IMR-90 (cell line): Measurements from ENCODE around the gene EML6. TPM values are rescaled to one million over a fixed set of nuclear protein-coding genes. Genes with fewer than 3 reads are reported as not detected.

ENCODE experiments used
- ATAC-seq: fragments of 200-7000 bp; cut with Tn5 transposase; 2 replicates; pipeline ENCODE4 v1.9.1; 2020; ENCODE audit warnings: low read depth, mild to moderate bottlenecking, moderate library complexity
- BruUV-seq: library from RNA; stranded (reverse); fragments of 400-500 nt; replicated peaks from 2 replicates; lab custom pipeline; 2021; lab: Mats Ljungman, UMichigan
- CTCF ChIA-PET: fragments of 300-600 bp; formaldehyde crosslinking; extraction: SDS; loops from one replicate; lab custom pipeline; 2021; ENCODE audit warnings: antibody characterized with exemption; lab: Yijun Ruan, JAX
- POLR2A ChIA-PET: fragments of 300-600 bp; sonication (Branson Sonifier 250); formaldehyde crosslinking; loops from one replicate; lab custom pipeline; 2022; ENCODE audit warnings: antibody characterized with exemption; ENCODE audit not compliant: unreplicated experiment; lab: Charles Lee
- DNase-seq: peaks from one replicate; pipeline ENCODE4 v3.0.0; 2013
- H2AFZ ChIP-seq: replicated peaks from 2 replicates; pipeline ENCODE3; 2013; ENCODE audit warnings: low read length, mild to moderate bottlenecking; ENCODE audit not compliant: poor library complexity
- H2AK5ac ChIP-seq: 2 replicates; pipeline ENCODE4 v1.6.1; 2013; ENCODE audit warnings: low read depth, low read length, inconsistent platforms
- H2AK9ac ChIP-seq: replicated peaks from 2 replicates; pipeline ENCODE3; 2013; ENCODE audit warnings: mild to moderate bottlenecking, low read depth, low read length, moderate library complexity; ENCODE audit not compliant: poor library complexity
- H2BK120ac ChIP-seq: 2 replicates; pipeline ENCODE4 v1.6.1; 2013; ENCODE audit warnings: low read depth, low read length, inconsistent platforms
- H2BK15ac ChIP-seq: 3 replicates; pipeline ENCODE4 v1.6.1; 2013; ENCODE audit warnings: low read depth, low read length, inconsistent platforms
- H2BK20ac ChIP-seq: 2 replicates; pipeline ENCODE4 v1.6.1; 2013; ENCODE audit warnings: low read depth, mild to moderate bottlenecking, inconsistent platforms, low read length, moderate library complexity
- H2BK5ac ChIP-seq: 2 replicates; pipeline ENCODE4 v1.6.1; 2013; ENCODE audit warnings: mild to moderate bottlenecking, low read depth, low read length, inconsistent platforms; ENCODE audit not compliant: poor library complexity, severe bottlenecking
- H3K14ac ChIP-seq: replicated peaks from 2 replicates; pipeline ENCODE4 v1.6.1; 2013; ENCODE audit warnings: low read depth, low read length, inconsistent platforms
- H3K18ac ChIP-seq: 2 replicates; pipeline ENCODE4 v1.6.1; 2013; ENCODE audit warnings: low read depth, low read length, control low read depth
- H3K23ac ChIP-seq: 2 replicates; pipeline ENCODE4 v1.6.1; 2013; ENCODE audit warnings: low read depth, low read length, inconsistent platforms
- H3K27ac ChIP-seq: 2 replicates; pipeline ENCODE4 v1.5.1; 2013; ENCODE audit warnings: mild to moderate bottlenecking, control low read depth, low read length; ENCODE audit not compliant: insufficient read depth
- H3K27me3 ChIP-seq: 2 replicates; pipeline ENCODE4 v1.6.1; 2013; ENCODE audit warnings: low read length; ENCODE audit not compliant: control insufficient read depth, insufficient read depth
- H3K36me3 ChIP-seq: 2 replicates; pipeline ENCODE4 v1.6.1; 2013; ENCODE audit warnings: low read length, mixed read lengths; ENCODE audit not compliant: control insufficient read depth, insufficient read depth
- H3K4ac ChIP-seq: 2 replicates; pipeline ENCODE4 v1.6.1; 2013; ENCODE audit warnings: low read depth, low read length, inconsistent platforms
- H3K4me1 ChIP-seq: 2 replicates; pipeline ENCODE4 v1.6.1; 2013; ENCODE audit warnings: low read length, mixed read lengths; ENCODE audit not compliant: control insufficient read depth, insufficient read depth
- H3K4me2 ChIP-seq: 2 replicates; pipeline ENCODE4 v1.6.1; 2013; ENCODE audit warnings: low read depth, mild to moderate bottlenecking, control low read depth, low read length, moderate library complexity
- H3K4me3 ChIP-seq: 2 replicates; pipeline ENCODE4 v1.5.1; 2013; ENCODE audit warnings: low read depth, mild to moderate bottlenecking, control low read depth, low read length, moderate library complexity; ENCODE audit not compliant: insufficient read depth
- H3K56ac ChIP-seq: 2 replicates; pipeline ENCODE4 v1.6.1; 2013; ENCODE audit warnings: low read length, inconsistent platforms; ENCODE audit not compliant: insufficient read depth; ENCODE audit errors: extremely low read depth
- H3K79me1 ChIP-seq, 2 experiments: 2 replicates each; pipeline ENCODE4 v1.6.1; 2013; ENCODE audit warnings: low read length in 2 of 2, inconsistent platforms in 1 of 2, low read depth in 1 of 2
- H3K9ac ChIP-seq: 2 replicates; pipeline ENCODE4 v1.6.1; 2013; ENCODE audit warnings: low read depth, low read length, control low read depth
- H3K9me1 ChIP-seq: 2 replicates; pipeline ENCODE4 v1.6.1; 2013; ENCODE audit warnings: low read length, inconsistent platforms; ENCODE audit not compliant: insufficient read depth
- H3K9me3 ChIP-seq: 2 replicates; pipeline ENCODE4 v1.6.1; 2013; ENCODE audit warnings: low read length; ENCODE audit not compliant: control insufficient read depth, insufficient read depth
- H4K20me1 ChIP-seq: 2 replicates; pipeline ENCODE4 v1.6.1; 2013; ENCODE audit warnings: low read length, inconsistent platforms; ENCODE audit not compliant: insufficient read depth
- H4K5ac ChIP-seq: 2 replicates; pipeline ENCODE4 v1.6.1; 2013; ENCODE audit warnings: mild to moderate bottlenecking, low read depth, low read length, control low read depth
- H4K8ac ChIP-seq, 2 experiments: 2 replicates each; pipeline ENCODE4 v1.6.1; 2013; ENCODE audit warnings: low read depth in 2 of 2, low read length in 2 of 2, control low read depth in 1 of 2, inconsistent platforms in 1 of 2
- H4K91ac ChIP-seq: 2 replicates; pipeline ENCODE4 v1.6.1; 2013; ENCODE audit warnings: low read depth, low read length, inconsistent platforms; ENCODE audit not compliant: insufficient read depth
- BHLHE40 ChIP-seq: fragments of 150-350 bp; IDR thresholded peaks from 2 replicates; pipeline ENCODE4 v1.6.1; 2016; ENCODE audit warnings: mild to moderate bottlenecking, low read depth, low read length
- CEBPB ChIP-seq: IDR thresholded peaks from 2 replicates; pipeline ENCODE4 v1.6.1; 2012; ENCODE audit warnings: low read depth, low read length, improper control_type of control experiment
- CHD1 ChIP-seq: IDR thresholded peaks from 2 replicates; pipeline ENCODE4 v1.6.1; 2012; ENCODE audit warnings: low read depth, low read length, improper control_type of control experiment
- ELK1 ChIP-seq: fragments of 150-350 bp; IDR thresholded peaks from 2 replicates; pipeline ENCODE4 v1.6.1; 2016; ENCODE audit warnings: low read depth, mild to moderate bottlenecking, low read length, moderate library complexity, borderline replicate concordance
- FOS ChIP-seq: fragments of 150-350 bp; IDR thresholded peaks from 2 replicates; pipeline ENCODE4 v1.6.1; 2016; ENCODE audit warnings: low read depth, low read length
- MAFK ChIP-seq: IDR thresholded peaks from 2 replicates; pipeline ENCODE4 v1.6.1; 2012; ENCODE audit warnings: low read depth, low read length, improper control_type of control experiment
- MAZ ChIP-seq: IDR thresholded peaks from 2 replicates; pipeline ENCODE4 v1.6.1; 2012; ENCODE audit warnings: low read depth, mild to moderate bottlenecking, low read length, improper control_type of control experiment, moderate library complexity, borderline replicate concordance
- MXI1 ChIP-seq: IDR thresholded peaks from 2 replicates; pipeline ENCODE4 v1.6.1; 2012; ENCODE audit warnings: low read depth, mild to moderate bottlenecking, low read length, moderate library complexity, borderline replicate concordance
- NFE2L2 ChIP-seq: fragments of 150-350 bp; IDR thresholded peaks from 2 replicates; pipeline ENCODE4 v1.6.1; 2016; ENCODE audit warnings: low read depth, mild to moderate bottlenecking, low read length
- POLR2A ChIP-seq: IDR thresholded peaks from 2 replicates; pipeline ENCODE4 v1.6.1; 2012; ENCODE audit warnings: mild to moderate bottlenecking, low read depth, low read length
- RAD21 ChIP-seq: IDR thresholded peaks from 2 replicates; pipeline ENCODE4 v1.6.1; 2012; ENCODE audit warnings: low read length, improper control_type of control experiment
- RCOR1 ChIP-seq: IDR thresholded peaks from 2 replicates; pipeline ENCODE4 v1.6.1; 2012; ENCODE audit warnings: mild to moderate bottlenecking, low read length, improper control_type of control experiment; ENCODE audit not compliant: insufficient replicate concordance
- RFX5 ChIP-seq: IDR thresholded peaks from 2 replicates; pipeline ENCODE4 v1.8.0; 2012; ENCODE audit warnings: low read depth, mild to moderate bottlenecking, low read length, moderate library complexity
- SMC3 ChIP-seq: fragments of 150-350 bp; IDR thresholded peaks from 2 replicates; pipeline ENCODE4 v1.6.1; 2016; ENCODE audit warnings: low read depth, mild to moderate bottlenecking, antibody characterized with exemption, low read length, moderate library complexity
- USF2 ChIP-seq: fragments of 150-350 bp; IDR thresholded peaks from 2 replicates; pipeline ENCODE4 v1.6.1; 2017; ENCODE audit warnings: mild to moderate bottlenecking, antibody characterized with exemption, low read length, low read depth
- WGBS, 2 experiments: methylation state at CpG; one replicate each; pipeline versions ENCODE4 v1.1.5 to v1.1.7; 2013; ENCODE audit warnings: missing lambda C conversion rate in 2 of 2; ENCODE audit not compliant: insufficient read length in 1 of 2; ENCODE audit errors: extremely low coverage in 2 of 2; 5-methylcytosine and 5-hydroxymethylcytosine counted together
- dilution Hi-C: fragments of 300-500 bp; cut with HindIII; formaldehyde crosslinking; loops from one replicate; pipeline ENCODE4 v1.14.3; 2018; ENCODE audit warnings: low sequenced_read_pairs; ENCODE audit not compliant: unreplicated experiment
- in situ Hi-C: fragments of 300-500 bp; cut with MboI; formaldehyde crosslinking; loops from 3 replicates; pipeline ENCODE4 v1.14.3; 2019; ENCODE audit warnings: low sequenced_read_pairs, inconsistent platforms, mixed read lengths
- intact Hi-C: fragments of 100-400 bp; cut with micrococcal nuclease; formaldehyde crosslinking; loops from 2 replicates; pipeline ENCODE4 v1.10.0; 2022
- polyA plus RNA-seq, 3 experiments: library from polyadenylated mRNA; depleted of rRNA; stranded (reverse); fragments of >200 nt; gene quantifications; 2 replicates each; pipeline ENCODE4 v1.2.3, GENCODE V29; 2012; ENCODE audit warnings: low replicate concordance in 1 of 3
- total RNA-seq: library from RNA; depleted of rRNA; stranded (reverse); fragments of >200 nt; gene quantifications from 2 replicates; pipeline ENCODE4 v1.2.3, GENCODE V29; 2012

The EML6 gene
- total and polyA plus RNA-seq, 2 of the 4 experiments (the other 2 are of a cell fraction): 0.18 to 0.19 TPM

GRCh38 chr2:54927751-54928615 is 204.5 kb downstream of the EML6 start (continued):
- no peak for TF ChIP-seq POLR2A

DNA sequence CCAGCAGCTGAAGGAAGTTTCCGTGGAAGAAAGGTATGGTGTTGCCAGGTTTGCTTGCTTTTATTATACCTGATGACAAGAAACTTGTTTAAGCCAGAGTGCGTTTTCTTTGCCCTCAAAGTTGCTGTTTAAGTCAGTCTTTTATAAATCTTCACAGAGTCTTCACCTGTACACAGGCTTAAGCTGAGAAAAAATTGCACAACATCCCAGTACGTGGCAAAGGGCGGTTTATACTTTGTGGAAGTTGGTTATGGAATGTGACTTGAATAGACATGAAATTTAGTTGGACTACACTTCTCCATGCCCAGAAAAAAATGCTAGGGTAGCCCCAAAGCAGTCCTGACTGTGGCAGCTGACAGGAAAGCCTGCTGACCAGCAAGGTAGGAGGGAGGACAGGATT is 205.3 kb downstream of the EML6 start:
- Histone ChIP-seq H3K36me3 (no peaks in the 10 kb centered on the region), H4K20me1 (no peaks in the 10 kb centered on the region), H3K23ac (no peak overlapping the region), H3K4ac (no peak overlapping the region), H4K8ac (no peak overlapping the region), H3K4me3 (no peak overlapping the region), H3K18ac (no peak overlapping the region), H2AK9ac (no peak overlapping the region), H3K14ac (no peak overlapping the region), H2AK5ac (no peak overlapping the region), H3K9me3 (no peaks in the 10 kb centered on the region), H4K91ac (no peak overlapping the region), H2BK120ac (no peak overlapping the region), H4K5ac (no peak overlapping the region), H3K27ac (no peak overlapping the region), H3K79me1 (no peaks in the 10 kb centered on the region), H2BK15ac (no peak overlapping the region), H3K4me2 (no peak overlapping the region), H2AFZ (no peak overlapping the region), H2BK5ac (no peak overlapping the region), H3K9ac (no peak overlapping the region), H3K9me1 (no peaks in the 10 kb centered on the region), H3K27me3 (peaks cover 18% of the 10 kb centered on the region), H3K56ac (no peak overlapping the region), H2BK20ac (no peak overlapping the region), H3K4me1 (no peaks in the 10 kb centered on the region)
- intact Hi-C loops: no loop called here
- in situ Hi-C loops: no loop called here
- BruUV-seq: no TSS peak
- dilution Hi-C loops: no loop called here
- CTCF ChIA-PET: no interaction called here
- DNase-seq (no peak), ATAC-seq (no peak)
- no CpG with 5 or more reads among the region's 4 CpGs for WGBS, 2 experiments
- POLR2A ChIA-PET: no interaction called here
- TF ChIP-seq BHLHE40: no peak
- no peak for TF ChIP-seq CHD1
- TF ChIP-seq MAZ: no peak
- TF ChIP-seq RCOR1: no peak
- no peak for TF ChIP-seq CEBPB
- no peak for TF ChIP-seq RFX5
- TF ChIP-seq MXI1: no peak
- no peak for TF ChIP-seq POLR2A
- no peak for TF ChIP-seq USF2
- no peak for TF ChIP-seq FOS
- TF ChIP-seq ELK1: no peak
- no peak for TF ChIP-seq SMC3
- TF ChIP-seq MAFK: no peak
- no peak for TF ChIP-seq RAD21
- TF ChIP-seq NFE2L2: no peak
